Measurements from ENCODE around the gene KITLG. TPM values are rescaled to one million over a fixed set of nuclear protein-coding genes. Genes with fewer than 3 reads are reported as not detected.
"Not testable (repeated sequence)": the region's sequence is repeated elsewhere in the genome, so short reads cannot be mapped to it uniquely, and the experiment has no call there.

The KITLG gene, protein sequence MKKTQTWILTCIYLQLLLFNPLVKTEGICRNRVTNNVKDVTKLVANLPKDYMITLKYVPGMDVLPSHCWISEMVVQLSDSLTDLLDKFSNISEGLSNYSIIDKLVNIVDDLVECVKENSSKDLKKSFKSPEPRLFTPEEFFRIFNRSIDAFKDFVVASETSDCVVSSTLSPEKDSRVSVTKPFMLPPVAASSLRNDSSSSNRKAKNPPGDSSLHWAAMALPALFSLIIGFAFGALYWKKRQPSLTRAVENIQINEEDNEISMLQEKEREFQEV
- 6.2 and 10.4 TPM in 2 replicates for total RNA-seq (2014; rRNA removed)
- polyA plus RNA-seq (2012) = 0.70 TPM

DNA sequence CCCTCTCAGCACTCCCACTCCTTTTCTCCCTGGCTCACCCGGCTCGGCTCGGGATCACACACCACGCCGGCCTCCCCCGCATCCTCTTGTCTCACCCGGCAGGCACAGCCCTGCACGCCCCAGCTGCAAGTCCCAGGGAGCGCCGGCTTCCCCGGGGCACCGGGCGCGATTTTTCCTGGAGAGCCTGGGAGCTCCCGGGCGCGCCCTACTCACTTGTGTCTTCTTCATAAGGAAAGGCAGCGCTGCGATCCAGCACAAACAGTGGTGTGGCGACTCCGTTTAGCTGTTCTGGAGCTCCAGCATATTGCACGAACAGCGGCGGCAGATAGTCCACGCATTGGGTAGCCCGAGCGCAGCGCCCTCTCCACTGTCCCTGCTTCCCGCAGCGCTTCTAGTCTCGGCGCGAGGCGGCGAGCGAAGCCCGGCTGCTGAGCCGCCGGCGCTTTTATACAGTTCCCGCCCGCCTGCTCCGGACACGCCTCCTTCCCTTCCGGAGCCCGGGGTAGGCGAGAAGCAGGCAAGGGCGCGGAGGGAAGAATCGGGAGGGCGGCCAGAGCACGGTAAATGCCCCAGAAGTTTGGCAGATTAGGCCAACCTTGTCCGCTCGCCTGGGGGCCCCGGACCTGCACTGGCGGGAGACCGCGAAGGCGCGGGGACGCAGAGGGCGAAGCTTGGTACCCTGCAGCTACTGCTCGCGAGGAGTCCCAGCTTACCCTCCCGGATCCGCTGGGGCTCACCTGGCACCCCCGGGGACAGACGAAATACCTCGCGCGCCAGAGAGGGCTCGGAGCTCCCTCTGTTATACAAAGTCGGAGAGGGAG, at the start of gene KITLG:
TSS of gene KITLG (minus strand) at position 421 of the 821 bp plus-strand sequence. CDS start at position 228, 193 bp downstream.
- DNase-seq (ENCODE audit: low read depth) = peak; percentile 83

DNA sequence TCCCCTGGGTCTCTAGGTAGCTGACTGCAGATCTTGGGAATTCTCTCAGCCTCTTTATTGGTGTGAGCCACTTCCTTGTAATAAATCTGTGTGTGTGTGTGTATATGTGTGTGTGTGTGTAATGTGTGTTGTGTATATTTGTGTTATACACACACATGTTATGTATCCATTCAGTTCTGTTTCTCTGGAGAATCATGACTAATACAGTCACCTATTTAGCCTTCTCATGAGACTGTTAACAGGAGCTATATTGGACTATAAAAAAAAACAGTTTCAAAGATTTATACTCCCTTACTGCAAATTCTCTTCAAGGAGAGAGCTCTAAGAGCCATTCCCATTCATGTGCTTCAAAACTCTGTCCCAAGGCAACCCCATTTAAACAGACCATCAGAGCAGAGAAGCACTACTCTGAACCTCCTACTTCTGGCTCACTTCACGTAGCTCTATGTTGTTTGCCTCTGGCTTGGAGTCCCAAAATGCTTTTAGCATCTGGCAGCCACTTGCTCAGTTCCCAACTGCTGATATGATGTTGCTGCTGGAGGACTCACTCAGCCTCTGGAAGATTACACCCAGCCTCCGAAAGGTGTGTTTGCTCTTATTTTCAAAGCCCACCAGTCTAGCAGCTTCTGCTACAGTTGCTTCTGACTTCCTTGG, 48.7 kb upstream of the KITLG start:
- no peak for DNase-seq (ENCODE audit: low read depth)

- DNase-seq (ENCODE audit: low read depth) = not testable (repeated sequence)
These were observed 47.8 kb upstream of the KITLG start for GRCh38 chr12:88628035-88628434.

DNA sequence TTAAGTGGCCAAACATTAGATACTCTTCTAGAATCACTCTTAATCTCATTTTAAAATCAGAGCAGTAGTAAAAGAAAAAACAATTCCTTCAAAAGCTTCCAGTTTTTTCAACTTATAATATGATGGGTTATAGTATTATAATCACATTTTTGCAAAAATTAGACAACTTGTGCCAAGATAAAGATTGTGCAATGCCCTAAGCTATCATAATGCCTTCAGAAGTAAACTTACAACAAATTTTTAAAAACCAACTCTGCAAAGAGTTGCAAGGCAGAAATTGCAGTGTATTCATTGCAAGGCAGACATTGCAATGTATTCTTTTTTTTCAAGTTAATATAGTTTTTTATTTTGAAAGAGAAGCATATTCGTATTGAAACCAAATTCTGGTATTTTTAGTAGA, 47.2 kb upstream of the KITLG start:
- DNase-seq (ENCODE audit: low read depth) = no peak

DNA sequence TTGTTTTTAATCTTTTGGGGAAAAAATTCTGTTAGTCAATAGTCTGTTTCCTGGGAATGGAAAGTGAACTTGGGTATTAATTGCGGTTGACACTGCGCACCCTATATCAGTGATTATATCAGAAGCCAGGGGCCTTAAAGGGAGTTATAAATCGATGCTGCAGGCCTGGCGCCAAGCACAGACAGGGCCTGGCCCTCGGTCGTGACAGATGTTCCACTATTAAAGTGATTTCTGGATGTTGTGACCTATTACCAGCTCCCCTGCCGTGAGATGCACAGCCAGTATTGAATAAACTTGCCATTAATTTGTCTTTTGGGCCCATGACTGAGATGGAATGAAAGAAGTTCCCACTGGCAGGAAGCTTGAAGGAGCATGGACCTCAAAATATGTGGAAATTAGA, 45.1 kb upstream of the KITLG start:
- no peak for DNase-seq (ENCODE audit: low read depth)

DNA sequence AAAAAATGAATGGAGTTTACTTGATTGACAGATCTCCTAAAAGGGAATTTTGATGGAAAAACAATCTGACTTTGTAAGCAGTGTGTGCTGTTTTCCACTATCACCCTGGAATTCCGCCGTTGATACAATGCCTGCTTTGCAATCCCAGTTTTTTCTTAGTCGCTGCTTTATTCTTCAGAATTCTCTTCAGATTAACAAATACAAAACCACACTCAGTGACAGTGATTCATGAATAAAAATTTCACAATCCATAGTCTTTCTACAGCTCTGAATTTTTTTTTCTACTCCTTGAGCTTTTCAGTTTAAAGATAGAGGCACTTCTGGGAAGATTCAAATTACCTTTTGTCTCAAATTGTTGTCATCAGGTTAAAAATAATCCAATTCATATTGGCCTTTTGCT, 44.6 kb upstream of the KITLG start:
- DNase-seq (ENCODE audit: low read depth) = peak; percentile 57

GRCh38 chr12:88623777-88624548, 43.7 kb upstream of the KITLG start:
- DNase-seq (ENCODE audit: low read depth) = peak; percentile 32

GRCh38 chr12:88617352-88617751, 37.1 kb upstream of the KITLG start:
- no peak for DNase-seq (ENCODE audit: low read depth)

- peak; percentile 12 for DNase-seq (ENCODE audit: low read depth)
These were observed 35.2 kb upstream of the KITLG start for GRCh38 chr12:88615490-88615889.

- DNase-seq (ENCODE audit: low read depth) = no peak
These were observed 24.4 kb upstream of the KITLG start for GRCh38 chr12:88604646-88605045.

GRCh38 chr12:88600272-88600671, 20.0 kb upstream of the KITLG start:
- DNase-seq (ENCODE audit: low read depth) = peak; percentile 88

DNA sequence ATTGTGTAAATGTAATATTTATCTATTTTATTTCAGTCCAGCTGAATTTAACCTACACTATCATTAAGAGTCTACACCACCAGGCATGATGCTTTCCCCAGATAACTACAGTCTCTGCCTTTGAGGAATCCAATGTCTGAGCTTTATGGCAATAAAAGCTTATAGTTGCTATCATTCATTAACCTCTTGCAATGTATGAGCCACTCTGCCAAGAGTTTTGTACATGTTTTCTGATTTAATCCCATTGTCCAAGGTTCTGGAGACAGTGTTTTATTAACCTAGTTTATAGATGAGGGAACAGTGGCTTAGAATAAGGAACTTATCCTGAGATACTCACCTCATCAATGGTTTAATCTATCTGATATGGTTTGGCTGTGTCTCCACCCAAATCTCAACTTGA, 17.1 kb upstream of the KITLG start:
- DNase-seq (ENCODE audit: low read depth) = no peak

- DNase-seq (ENCODE audit: low read depth) = no peak
These were observed 15.4 kb upstream of the KITLG start for GRCh38 chr12:88595697-88596096.

GRCh38 chr12:88594780-88595179, 14.5 kb upstream of the KITLG start:
- DNase-seq (ENCODE audit: low read depth) = no peak

- DNase-seq (ENCODE audit: low read depth) = peak; percentile 69
These were observed 11.1 kb upstream of the KITLG start for GRCh38 chr12:88591343-88591742.

- no peak for DNase-seq (ENCODE audit: low read depth)
These were observed 10.6 kb upstream of the KITLG start for GRCh38 chr12:88590851-88591250.

GRCh38 chr12:88585077-88585476, 4.8 kb upstream of the KITLG start:
- DNase-seq (ENCODE audit: low read depth) = no peak

GRCh38 chr12:88579601-88580050, 645 bp downstream of the KITLG start:
- no peak for DNase-seq (ENCODE audit: low read depth)

DNA sequence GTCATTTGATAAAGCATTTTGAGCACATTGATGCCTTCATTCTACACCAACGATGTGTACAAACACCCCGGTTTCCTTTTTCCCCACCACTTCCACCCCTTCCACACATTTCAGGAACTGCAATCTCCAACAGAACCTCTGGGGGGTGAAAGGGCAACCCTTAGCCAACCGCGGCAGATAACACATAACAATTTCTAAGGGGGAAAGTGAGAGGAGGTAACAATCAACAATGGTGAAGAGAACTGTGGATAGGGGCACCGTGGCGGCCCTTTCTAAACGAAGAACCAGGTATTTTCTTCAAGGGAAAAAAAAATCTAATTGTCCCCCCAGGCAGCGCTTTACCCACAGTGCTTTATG, 1.1 kb downstream of the KITLG start:
- peak; percentile 54 for DNase-seq (ENCODE audit: low read depth)

GRCh38 chr12:88578276-88579160, 1.8 kb downstream of the KITLG start:
- DNase-seq (ENCODE audit: low read depth) = no peak

- DNase-seq (ENCODE audit: low read depth) = no peak
These were observed 2.7 kb downstream of the KITLG start for GRCh38 chr12:88577537-88577936.
